NB4 (cell line): ENCODE results near the gene SIKE1.

ENCODE experiments used
- DNase-seq: peaks from one replicate; pipeline ENCODE4 v3.0.0; 2010; ENCODE audit warnings: low read depth
- H3K4me3 ChIP-seq: one replicate; pipeline ENCODE4 v1.5.1; 2011; ENCODE audit warnings: mild to moderate bottlenecking, low read depth, low read length, moderate library complexity
- MYC ChIP-seq: IDR thresholded peaks from 2 replicates; pipeline ENCODE4 v1.6.1; 2011; ENCODE audit warnings: low read depth, low read length
- POLR2A ChIP-seq: IDR thresholded peaks from 2 replicates; pipeline ENCODE4 v1.6.1; 2011; ENCODE audit warnings: mild to moderate bottlenecking; ENCODE audit not compliant: insufficient read length; ENCODE audit errors: extremely low read depth
- TF ChIP-seq, protein P1 (sequence below): IDR thresholded peaks from one replicate; pipeline ENCODE4 v1.5.1; 2012; ENCODE audit warnings: low read depth, low read length
- TF ChIP-seq, protein P2 (sequence below): IDR thresholded peaks from 2 replicates; pipeline ENCODE4 v1.6.1; 2011; ENCODE audit warnings: low read depth, low read length

SIKE1 gene

DNA sequence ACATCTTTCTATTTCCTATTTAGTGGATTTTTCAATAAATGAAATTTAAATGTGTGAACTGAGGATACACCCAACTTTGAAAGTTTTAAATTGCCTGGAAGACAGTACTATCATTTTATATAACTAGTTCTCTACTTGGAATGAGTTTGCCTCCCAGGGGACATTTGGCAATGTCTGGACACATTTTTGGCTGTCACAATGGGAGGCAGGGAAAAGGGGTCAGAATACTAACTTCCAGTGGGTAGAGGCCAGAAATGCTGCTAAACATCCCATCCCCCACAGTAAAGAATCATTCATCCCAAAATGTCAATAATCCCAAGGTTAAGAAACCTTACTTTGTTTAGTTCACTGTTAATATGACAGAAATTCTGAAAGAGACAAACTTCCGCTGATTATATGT, 50.7 kb downstream of the SIKE1 start:
- DNase-seq: no peak
- no peak overlapping the region for H3K4me3 ChIP-seq
- TF ChIP-seq, protein P1, sequence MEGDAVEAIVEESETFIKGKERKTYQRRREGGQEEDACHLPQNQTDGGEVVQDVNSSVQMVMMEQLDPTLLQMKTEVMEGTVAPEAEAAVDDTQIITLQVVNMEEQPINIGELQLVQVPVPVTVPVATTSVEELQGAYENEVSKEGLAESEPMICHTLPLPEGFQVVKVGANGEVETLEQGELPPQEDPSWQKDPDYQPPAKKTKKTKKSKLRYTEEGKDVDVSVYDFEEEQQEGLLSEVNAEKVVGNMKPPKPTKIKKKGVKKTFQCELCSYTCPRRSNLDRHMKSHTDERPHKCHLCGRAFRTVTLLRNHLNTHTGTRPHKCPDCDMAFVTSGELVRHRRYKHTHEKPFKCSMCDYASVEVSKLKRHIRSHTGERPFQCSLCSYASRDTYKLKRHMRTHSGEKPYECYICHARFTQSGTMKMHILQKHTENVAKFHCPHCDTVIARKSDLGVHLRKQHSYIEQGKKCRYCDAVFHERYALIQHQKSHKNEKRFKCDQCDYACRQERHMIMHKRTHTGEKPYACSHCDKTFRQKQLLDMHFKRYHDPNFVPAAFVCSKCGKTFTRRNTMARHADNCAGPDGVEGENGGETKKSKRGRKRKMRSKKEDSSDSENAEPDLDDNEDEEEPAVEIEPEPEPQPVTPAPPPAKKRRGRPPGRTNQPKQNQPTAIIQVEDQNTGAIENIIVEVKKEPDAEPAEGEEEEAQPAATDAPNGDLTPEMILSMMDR: no peak
- TF ChIP-seq, protein P2, sequence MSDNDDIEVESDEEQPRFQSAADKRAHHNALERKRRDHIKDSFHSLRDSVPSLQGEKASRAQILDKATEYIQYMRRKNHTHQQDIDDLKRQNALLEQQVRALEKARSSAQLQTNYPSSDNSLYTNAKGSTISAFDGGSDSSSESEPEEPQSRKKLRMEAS: no peak
- TF ChIP-seq POLR2A (no peak), MYC (no peak)

DNA sequence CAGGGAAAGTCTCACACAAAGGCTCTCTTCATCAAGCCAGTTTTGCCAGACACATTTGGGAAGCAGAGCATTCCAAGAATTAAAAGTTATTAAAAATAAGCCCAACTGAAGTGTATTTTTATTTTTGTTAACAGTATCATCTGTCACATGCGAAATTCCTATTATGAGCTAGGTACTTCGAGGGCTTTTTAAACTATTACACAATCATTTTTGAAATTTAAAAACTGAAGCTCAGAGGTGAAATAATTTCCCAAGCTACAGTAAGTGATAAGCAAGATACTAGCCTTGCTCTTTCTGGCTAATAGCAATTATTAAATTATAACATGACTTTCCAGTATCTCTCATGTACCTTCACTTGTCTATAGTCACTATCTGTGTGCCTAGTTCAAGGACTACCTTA, 51.9 kb downstream of the SIKE1 start:
- no peak overlapping the region for H3K4me3 ChIP-seq
- no peak for DNase-seq
- TF ChIP-seq, protein P2: no peak
- no peak for TF ChIP-seq POLR2A
- TF ChIP-seq, protein P1: no peak
- TF ChIP-seq MYC: no peak

DNA sequence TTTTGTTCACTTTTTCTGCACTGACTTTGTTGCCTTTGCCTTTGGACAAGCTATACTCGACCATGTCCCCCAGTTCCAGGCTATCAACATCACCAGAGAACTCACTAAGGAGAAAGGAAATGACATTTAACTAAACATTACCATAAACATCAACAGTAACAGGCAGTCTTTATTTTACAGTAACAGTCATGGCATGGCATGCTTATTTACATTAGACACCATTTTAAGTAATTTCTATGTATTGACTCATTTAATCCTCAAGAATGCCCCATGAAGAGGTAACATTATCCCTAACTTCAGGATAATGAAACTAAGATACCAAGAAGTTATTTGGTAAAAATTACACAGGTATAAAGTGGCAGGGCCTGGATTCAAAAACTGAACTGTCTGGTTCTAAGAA, 55.3 kb downstream of the SIKE1 start:
- no peak for DNase-seq
- TF ChIP-seq, protein P2: no peak
- TF ChIP-seq MYC: no peak
- TF ChIP-seq POLR2A: no peak
- TF ChIP-seq, protein P1: no peak
- H3K4me3 ChIP-seq: no peak overlapping the region

DNA sequence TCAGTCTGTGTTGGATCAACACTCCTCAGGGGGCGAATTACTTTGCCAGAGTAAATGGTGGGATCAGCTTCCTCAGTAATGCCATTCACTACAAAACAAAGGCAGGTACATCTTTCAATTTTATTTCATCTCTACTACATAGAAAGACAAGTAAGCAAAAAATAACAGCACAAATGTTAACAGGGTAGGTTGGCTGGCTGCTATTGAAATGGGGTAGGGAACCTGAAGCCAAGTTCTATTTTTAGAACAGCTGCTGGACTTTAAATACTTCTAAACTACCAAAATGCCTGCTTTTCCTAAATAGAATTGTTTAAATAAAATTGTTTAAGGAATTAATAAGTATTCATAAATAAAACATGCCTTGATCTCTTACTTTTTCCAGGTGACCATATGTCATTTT, 56.6 kb downstream of the SIKE1 start:
- TF ChIP-seq POLR2A (no peak), MYC (no peak)
- TF ChIP-seq, protein P1: no peak
- TF ChIP-seq, protein P2: no peak
- no peak for DNase-seq

DNA sequence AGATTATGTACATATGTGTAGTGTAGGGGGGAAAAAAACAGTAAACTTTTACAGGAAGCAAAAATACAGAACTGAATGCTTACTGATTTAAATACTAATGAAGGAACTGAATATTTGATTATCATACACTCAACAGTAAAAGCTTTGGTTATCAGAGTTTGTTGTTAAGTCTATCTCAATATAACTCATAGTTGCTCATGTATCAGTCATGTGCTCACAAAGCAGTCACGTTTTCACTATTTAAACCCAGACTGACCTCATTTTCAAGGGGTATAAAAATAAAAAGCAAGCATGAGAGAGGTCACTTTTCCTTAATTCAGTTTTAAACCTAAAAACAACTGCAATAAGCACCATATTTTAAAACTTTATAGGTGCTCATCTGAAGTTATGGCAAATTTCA, 57.0 kb downstream of the SIKE1 start:
- H3K4me3 ChIP-seq: no peak overlapping the region
- DNase-seq: no peak
- TF ChIP-seq, protein P1: no peak
- TF ChIP-seq MYC (no peak), POLR2A (no peak)
- TF ChIP-seq, protein P2: no peak

More for the DNA sequence above, 56.6 kb downstream of the SIKE1 start:
- H3K4me3 ChIP-seq: no peak overlapping the region

DNA sequence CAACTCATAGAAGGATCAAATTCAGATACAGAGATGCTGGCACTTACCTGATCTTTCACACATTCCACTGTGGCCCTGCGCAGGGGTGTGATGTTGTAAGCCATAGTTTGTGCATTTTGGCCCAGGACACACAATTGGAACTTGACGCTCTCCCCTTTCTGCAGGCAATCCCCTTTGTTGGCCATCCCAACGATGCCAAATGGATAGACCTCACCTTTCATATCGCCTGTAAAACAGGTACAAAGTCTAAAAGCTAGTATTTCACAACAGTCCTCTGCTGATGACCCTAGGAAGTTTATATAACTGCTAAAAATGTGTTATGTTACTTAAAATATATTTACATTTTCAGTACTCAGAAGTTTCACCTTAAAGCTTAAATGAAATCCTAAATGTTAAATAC, 60.0 kb downstream of the SIKE1 start:
- DNase-seq: no peak
- TF ChIP-seq, protein P2: no peak
- TF ChIP-seq, protein P1: no peak
- TF ChIP-seq POLR2A (no peak), MYC (no peak)

More for the DNA sequence above, 60.0 kb downstream of the SIKE1 start:
- no peak overlapping the region for H3K4me3 ChIP-seq
